Activated CD4-positive, alpha-beta T cell treated with anti-CD3 and anti-CD28 coated beads for 24 hours (primary cell): Measurements from ENCODE around the gene SOX18.

Experiments
- DNase-seq, 2 donors: peaks; one replicate each; pipeline ENCODE4 v3.0.0-alpha.2; 2020; ENCODE audit warnings: low read depth in 2 of 2

SOX18 gene

GRCh38 chr20:64080813-64081623 lies 31.6 kb upstream of the SOX18 start:
- DNase-seq = no peak

DNA sequence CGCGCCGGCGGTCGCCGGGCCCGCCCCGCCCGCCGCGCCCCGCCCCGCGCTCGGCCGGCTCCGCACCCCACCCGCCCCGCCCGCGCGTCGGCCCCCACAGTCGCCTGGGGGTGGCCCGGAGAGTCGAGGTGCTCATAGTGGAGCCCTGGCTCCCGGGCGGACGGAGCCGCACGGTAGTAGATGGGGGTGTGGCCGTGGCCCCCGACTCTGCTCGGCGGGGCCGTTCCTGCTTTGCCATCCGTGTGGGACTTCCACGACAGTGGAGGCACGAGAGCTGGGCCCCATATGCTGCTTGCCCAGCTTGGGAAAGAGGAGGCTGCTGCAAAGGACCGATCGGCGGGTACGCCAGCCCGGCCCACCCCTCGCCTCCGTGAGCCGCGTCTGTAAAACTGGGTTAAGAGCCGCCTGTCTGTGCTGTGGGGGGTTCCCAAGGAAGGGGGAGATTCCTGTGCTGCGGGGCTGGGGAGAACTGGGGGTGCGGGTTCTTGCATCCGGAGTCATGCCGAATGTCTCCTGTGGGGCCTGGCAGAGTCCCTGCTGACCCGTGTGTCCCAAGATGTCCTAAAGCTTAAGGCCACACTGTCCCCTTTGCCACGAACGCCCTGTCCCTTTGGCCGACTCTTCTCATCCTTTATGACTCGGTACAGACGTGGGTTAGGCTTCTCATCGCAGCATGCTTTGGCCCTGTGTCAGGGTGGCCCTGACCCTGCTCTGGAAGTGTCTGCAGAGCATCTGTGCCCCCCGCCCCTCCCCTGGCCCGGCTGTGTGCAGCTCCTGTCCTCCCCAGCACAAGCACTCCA lies 30.8 kb upstream of the SOX18 start, which contains the start of gene OPRL1:
Gene OPRL1, plus strand, starts transcription at position 70 of the 800 bp plus-strand sequence. CDS start 12,639 bp downstream, outside the sequence.
- no peak for DNase-seq

GRCh38 chr20:64079273-64080012 lies 30.0 kb upstream of the SOX18 start, which contains the start of gene RGS19:
RGS19 (minus strand) TSS chr20:64079518; CDS start chr20:64076886, 2,632 bp downstream.
- DNase-seq = peak in 1 of 2 donors; percentile 58

DNA sequence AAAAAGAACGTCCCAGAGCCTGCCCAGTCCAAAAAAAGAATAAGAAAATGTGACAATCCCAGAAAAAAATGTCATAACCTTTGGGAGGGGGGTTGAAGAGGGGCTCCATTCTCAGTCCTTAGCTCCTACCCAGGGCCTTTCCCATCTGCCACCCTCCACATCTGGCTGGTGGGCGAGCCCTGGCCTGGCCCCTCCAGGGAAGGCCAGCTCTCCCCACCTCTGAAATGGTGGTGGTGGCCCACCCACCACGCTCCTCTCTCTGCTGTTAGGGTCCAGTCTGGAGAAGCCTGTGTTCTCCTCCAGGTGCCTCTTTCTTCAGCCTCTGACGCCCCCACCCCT lies 29.5 kb upstream of the SOX18 start:
- no peak for DNase-seq

DNA sequence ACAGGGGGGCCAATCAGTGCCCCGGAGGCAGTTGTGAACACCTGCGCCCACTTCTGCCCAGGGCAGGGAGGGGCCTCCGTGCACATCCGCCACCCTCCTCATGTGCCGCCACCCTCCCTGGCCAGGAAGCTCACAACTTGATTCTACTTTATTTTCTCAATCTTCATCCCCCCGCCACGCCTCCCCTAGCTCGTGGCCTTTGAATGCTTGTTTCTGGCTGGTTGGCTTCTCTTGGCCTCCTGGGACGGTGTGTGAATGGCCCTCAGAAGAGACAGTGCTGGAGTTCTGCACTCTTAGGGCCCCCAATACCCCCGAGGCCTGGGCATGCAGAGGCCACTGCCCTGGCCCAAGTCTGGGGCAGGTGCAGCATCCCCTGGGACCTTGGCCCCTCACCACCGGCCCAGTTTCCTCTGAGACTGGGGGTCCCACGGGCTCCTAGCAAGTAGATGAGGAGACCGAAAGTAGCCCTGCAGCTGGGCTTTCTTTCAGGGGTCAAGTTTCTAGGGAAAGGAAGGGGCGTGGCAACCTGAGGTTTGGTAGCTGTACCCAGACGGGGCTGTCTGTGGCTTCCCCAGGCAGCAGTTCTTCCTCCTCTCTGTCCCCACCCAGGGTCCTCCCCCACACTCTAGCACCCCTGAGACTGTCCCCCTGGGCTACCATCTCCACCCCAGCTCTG lies 28.6 kb upstream of the SOX18 start:
- no peak for DNase-seq

DNA sequence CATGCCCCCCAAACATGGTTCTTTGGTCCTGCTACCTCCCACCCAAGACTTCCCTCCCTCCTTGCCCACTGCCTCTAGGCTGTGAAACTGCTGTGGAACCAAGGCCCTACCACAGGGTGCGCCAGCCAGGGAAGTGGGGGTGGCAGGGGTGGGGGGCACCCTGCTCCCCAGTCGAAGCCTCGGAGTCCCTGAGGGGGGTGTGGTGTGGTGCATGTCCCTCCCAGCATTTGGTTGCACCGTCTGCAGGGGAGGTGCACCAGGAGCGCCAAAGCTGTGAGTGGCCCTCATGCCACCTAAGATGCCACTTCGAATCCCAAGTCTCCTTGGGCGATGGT lies 28.1 kb upstream of the SOX18 start:
- DNase-seq = no peak

DNA sequence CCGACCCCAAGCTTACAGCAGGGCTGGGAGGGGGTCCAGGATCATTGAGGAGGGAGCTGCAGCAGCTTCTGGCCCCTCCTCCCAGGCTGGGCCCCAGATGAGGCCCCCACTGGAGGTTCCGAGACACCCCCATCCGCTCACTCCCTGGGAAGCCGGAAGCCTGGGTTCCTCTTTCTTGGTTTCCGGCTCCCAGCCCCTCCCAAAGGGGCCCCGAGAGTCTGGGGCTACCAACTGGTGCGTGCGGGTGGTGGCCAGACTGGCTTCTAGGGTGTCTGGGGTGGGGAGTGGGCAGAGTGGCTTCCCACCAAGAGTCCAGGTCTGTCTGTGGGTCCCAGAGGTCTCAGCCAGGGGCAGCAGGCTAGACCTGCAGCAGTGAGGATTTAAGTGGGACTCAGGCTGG lies 27.7 kb upstream of the SOX18 start:
- no peak for DNase-seq

- no peak for DNase-seq
These were observed 26.9 kb upstream of the SOX18 start for GRCh38 chr20:64076061-64076997.

- no peak for DNase-seq
These were observed 26.1 kb upstream of the SOX18 start for GRCh38 chr20:64075556-64075955.

DNA sequence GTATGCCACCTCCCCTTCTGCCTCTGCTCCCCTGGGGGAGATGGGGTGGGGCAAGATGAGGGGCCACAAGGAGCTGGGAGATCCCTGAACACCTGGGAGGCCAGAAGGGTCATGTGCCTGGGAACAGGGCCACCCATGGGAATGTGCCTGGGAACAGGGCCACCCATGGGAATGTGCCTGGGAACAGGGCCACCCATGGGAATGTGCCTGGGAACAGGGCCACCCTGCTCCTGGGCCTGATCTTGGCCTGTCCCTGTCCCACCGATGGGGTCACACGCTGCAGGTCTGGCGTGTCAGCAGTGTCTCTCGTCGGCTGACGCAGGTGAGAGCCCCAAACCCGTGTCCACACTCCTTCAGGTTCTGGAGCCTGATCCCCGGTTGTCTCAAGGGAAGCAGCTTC lies 25.5 kb upstream of the SOX18 start:
- no peak for DNase-seq

DNA sequence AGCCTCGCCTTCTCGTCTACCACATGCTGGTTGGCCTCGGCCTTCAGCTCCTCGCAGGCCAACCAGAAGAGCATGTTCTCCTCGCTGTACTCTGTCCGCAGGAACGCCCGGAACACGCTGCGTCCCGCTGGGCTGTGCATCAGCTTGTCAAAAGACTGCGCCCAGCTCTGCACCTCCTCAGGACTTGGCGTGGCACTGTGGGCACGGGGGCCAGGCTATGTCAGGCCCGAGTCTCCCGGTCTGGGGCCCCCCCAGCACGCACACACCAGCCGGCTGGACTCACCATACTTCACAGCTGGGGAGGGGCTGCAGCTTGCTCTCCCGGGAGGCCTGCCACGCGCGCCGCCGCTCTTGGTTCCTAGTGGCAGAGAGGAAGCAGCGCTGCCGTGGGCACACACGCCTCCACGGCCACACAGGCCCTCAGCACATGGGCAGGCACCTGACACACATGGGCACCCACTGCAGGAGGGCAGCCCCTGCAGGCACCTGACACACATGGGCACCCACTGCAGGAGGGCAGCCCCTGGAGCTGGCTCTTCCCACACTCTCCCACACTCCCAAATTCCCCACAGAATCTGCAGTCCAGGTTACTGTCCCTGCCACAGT lies 24.8 kb upstream of the SOX18 start:
- no peak for DNase-seq

DNA sequence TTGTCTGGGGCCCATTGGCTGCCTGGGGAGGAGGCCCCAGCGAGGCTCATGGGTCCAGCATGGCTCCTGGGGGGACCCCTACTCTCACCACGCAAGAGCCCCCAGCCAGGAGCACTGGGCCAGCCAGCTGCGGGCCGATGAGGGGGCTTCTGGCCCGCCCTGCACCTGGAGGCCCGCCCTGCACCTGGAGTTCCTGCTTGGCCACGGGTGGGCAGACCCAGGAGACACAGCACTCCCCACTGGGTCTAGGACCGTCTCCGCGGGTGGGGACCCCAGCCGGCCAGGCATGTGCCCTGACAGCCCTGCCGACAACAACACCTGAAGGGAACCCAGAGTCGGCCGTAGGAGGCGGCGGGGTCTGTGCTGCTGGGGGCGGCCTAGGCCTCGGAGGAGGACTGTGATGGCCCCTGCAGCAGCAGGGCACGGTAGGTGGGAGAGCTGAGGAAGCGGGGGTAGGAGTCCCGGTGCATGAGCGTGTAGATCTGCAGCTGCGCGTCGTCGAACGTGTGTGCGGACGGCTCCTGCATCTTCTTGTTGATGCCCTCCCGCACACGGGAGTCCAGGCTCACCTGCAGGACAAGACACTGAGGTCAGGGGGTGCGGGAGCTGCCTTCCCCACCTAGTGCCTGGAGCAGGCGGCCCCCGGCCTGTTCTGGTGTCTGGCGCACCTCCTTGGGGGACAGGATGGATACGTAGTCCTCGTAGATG lies 24.2 kb upstream of the SOX18 start:
- no peak for DNase-seq

DNA sequence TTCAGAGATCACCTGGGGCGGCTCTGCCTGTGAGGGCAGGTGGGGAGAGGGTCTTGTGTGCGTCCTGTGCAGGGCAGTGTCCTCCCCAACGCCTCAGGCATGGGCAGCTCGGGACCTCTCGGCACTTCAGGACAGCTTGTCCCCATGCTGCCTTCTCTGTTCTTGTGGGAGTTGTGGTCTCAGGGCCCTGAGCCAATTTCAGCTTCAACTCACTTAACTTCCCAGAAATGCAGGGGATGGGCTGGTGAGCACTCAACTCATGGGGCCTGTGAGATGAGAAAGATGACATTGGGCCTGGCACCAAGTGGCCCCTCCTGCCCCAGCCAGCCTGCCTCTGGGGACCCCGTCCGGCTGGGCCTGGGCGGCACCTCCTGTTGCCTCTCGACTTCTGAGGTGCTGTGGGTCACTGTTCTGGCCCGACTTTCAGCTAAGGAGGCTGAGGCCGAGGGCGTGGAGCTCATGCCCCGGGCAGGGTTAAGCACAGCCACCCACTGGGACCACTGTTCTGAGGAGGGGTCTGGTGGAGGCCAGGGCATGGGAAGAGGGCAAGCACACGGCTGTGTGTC lies 23.1 kb upstream of the SOX18 start:
- no peak for DNase-seq

- DNase-seq = no peak
These were observed 22.2 kb upstream of the SOX18 start for GRCh38 chr20:64071341-64072332.

DNA sequence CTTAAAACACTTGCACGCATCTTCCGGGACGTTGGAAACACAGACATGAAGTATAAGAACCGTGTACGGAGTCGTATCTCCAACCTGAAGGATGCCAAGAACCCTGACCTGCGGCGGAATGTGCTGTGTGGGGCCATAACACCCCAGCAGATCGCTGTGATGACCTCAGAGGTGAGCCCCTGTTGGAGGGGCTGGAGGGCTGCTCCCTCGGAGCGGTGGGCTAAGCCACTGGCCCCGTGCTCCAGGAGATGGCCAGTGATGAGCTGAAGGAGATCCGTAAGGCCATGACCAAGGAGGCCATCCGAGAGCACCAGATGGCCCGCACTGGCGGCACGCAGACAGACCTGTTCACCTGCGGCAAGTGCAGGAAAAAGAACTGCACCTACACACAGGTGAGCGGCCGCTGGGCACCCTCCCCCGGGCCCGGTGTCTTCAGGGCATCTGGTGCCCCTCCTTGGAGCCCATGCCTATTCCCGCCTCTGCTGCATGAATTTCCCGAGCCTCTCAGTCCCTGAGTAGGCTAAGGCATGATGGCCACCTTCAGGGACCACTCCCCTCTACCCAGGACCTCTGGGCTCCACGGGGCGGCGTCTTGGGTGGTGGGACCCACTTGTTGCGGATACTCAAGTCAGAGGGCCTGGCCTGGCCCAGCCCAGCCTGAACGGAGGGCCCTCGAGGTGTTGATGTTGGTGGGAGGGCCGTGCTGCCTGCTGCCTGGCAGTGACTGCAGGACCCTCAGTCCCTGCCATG lies 21.0 kb upstream of the SOX18 start:
- DNase-seq = no peak

GRCh38 chr20:64069614-64070243 lies 20.3 kb upstream of the SOX18 start:
- no peak for DNase-seq

GRCh38 chr20:64069209-64069613 lies 19.8 kb upstream of the SOX18 start:
- no peak for DNase-seq
